Activated naive CD8-positive, alpha-beta T cell (primary cell): ENCODE results near the gene TMEM212.

Experiments
- H3K27ac Mint-ChIP-seq: one replicate; pipeline ENCODE4 v1.8.0; 2021; ENCODE audit warnings: mixed read lengths
- H3K27me3 Mint-ChIP-seq: one replicate; pipeline ENCODE4 v1.8.0; 2021; ENCODE audit warnings: mixed read lengths
- H3K36me3 Mint-ChIP-seq: one replicate; pipeline ENCODE4 v1.8.0; 2021; ENCODE audit warnings: mixed read lengths
- H3K4me1 Mint-ChIP-seq: one replicate; pipeline ENCODE4 v1.8.0; 2021; ENCODE audit warnings: low read depth, mixed read lengths
- H3K4me3 Mint-ChIP-seq: one replicate; pipeline ENCODE4 v1.8.0; 2021; ENCODE audit warnings: mild to moderate bottlenecking, mixed read lengths
- H3K9me3 Mint-ChIP-seq: one replicate; pipeline ENCODE4 v1.8.0; 2021; ENCODE audit warnings: low read depth, mixed read lengths

TMEM212 gene

DNA sequence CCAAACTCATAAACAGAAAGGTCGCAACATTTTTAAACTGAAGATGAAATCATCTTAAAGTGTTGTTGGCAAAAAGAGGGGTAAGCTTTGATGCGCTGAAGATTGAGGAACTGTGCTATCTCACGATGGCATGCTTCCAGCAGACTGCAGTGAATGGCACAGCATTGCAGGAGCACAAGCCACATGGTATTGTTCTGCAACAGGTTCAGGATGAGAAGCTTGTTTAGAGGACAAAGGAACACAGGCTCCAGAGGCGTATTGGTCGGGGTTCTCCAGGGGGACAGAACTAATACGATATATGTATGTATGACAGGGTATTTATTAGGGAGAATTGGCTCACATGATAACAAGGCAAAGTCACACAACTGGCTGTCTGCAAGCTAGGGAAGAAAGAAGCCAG, 19.0 kb upstream of the TMEM212 start:
- H3K36me3 Mint-ChIP-seq: no peaks in the 10 kb centered on the region
- no peak overlapping the region for H3K27ac Mint-ChIP-seq
- H3K4me3 Mint-ChIP-seq: no peak overlapping the region
- peaks cover 7% of the 10 kb centered on the region for H3K4me1 Mint-ChIP-seq
- no peaks in the 10 kb centered on the region for H3K9me3 Mint-ChIP-seq
- peaks cover 7% of the 10 kb centered on the region for H3K27me3 Mint-ChIP-seq

DNA sequence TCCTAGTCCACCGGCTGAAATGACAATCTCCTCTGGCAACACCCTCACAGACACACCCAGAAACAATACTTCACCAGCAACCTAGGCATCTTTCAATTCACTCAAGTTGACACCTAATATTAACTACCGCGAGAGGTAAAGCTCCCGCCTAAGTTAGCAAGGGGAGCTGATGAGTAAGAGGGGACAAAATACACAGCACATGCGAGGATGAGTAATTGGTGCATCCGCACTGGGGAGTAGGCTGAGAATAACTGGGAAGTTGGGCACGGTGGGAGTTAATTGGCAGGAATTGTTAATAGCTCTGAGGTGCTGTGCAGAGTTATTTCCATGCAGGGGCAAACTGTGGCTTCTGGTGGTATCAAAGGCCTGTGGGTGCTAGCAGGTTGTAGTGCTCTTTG, 18.3 kb upstream of the TMEM212 start:
- H3K36me3 Mint-ChIP-seq: no peaks in the 10 kb centered on the region
- H3K4me1 Mint-ChIP-seq: peaks cover 7% of the 10 kb centered on the region
- H3K27me3 Mint-ChIP-seq: peaks cover 8% of the 10 kb centered on the region
- no peak overlapping the region for H3K27ac Mint-ChIP-seq
- no peak overlapping the region for H3K4me3 Mint-ChIP-seq
- H3K9me3 Mint-ChIP-seq: no peaks in the 10 kb centered on the region

DNA sequence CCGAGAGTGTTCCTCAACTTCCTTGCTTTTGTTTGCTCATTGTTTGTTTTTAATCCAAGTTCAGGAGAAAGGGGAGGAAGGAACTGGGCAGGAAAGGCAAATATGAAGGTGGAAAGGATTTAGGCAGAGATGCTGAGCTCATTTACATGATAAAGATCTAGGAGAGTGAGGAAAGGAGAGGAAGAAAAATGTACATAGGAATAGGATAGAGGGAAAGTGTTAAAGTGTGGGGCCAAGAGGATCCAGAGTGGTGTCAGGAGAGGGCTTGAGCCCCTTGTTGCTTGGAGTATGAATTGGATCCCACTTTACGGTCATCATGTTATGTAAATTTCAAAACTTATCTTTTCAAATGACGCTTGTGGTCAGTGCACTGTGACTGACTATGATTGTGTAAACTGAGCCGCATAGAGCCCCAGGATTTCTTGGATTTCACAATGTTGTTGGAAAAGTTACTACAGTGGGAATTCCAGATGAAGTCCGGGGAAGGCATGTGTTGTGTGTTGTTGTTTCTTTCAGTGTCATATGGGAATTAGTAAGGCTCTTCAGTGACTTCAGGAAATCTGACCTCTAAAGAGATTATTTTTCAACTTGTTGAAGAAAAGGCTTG, 17.8 kb upstream of the TMEM212 start:
- Mint-ChIP-seq H3K4me1 (peaks cover 7% of the 10 kb centered on the region), H3K36me3 (no peaks in the 10 kb centered on the region), H3K27me3 (peaks cover 8% of the 10 kb centered on the region), H3K27ac (no peak overlapping the region), H3K4me3 (no peak overlapping the region), H3K9me3 (no peaks in the 10 kb centered on the region)

- no peak overlapping the region for H3K27ac Mint-ChIP-seq
- peaks cover 10% of the 10 kb centered on the region for H3K27me3 Mint-ChIP-seq
- no peaks in the 10 kb centered on the region for H3K9me3 Mint-ChIP-seq
- no peaks in the 10 kb centered on the region for H3K36me3 Mint-ChIP-seq
- H3K4me1 Mint-ChIP-seq: no peaks in the 10 kb centered on the region
- H3K4me3 Mint-ChIP-seq: no peak overlapping the region
These were observed 15.8 kb upstream of the TMEM212 start for GRCh38 chr3:171827385-171827784.

GRCh38 chr3:171827836-171828458, 15.2 kb upstream of the TMEM212 start:
- Mint-ChIP-seq H3K27ac (no peak overlapping the region), H3K9me3 (no peaks in the 10 kb centered on the region), H3K4me1 (no peaks in the 10 kb centered on the region), H3K4me3 (no peak overlapping the region), H3K27me3 (peaks cover 10% of the 10 kb centered on the region), H3K36me3 (no peaks in the 10 kb centered on the region)

DNA sequence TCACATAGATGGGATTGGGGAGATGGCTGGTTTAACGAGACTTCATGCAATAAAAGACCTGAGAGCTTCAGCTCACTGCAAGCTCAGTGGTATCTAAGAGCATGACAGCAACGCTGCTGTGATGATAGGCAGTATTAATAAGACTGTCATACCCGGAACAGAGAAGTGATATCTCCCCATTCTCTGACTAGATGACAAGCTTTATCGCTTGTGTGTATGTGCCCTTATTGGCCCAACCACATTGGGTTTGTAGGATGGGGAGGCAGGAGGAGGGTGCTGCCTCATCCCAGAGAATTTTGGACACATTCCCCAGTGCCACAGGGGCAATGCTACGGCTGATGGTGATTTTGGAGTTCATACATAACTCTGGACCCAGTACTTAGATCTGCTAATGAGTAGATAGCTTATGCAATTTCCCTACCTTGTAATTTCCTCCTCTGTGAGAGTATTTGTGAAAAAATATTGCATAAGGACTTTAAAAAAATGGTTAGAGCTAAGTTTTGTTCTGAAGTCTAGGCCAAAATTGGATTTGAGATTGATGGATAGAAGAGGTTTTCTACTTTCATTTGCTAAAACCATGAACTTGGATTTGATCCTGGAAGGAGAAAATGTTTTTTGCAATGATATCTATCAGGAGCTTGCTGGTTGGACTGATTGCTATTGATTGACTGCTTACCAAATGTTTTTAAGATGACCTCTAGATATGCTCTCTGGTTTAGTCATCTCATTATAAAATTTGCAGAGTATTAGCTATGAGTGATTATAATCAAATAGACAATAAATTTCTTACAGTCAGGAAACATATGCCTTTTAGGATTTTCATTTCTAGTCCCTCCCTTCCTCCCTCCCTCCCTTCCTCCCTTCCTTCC, 14.0 kb upstream of the TMEM212 start:
- peaks cover 10% of the 10 kb centered on the region for H3K27me3 Mint-ChIP-seq
- no peak overlapping the region for H3K4me3 Mint-ChIP-seq
- H3K4me1 Mint-ChIP-seq: no peaks in the 10 kb centered on the region
- H3K9me3 Mint-ChIP-seq: no peaks in the 10 kb centered on the region
- H3K27ac Mint-ChIP-seq: no peak overlapping the region
- no peaks in the 10 kb centered on the region for H3K36me3 Mint-ChIP-seq

DNA sequence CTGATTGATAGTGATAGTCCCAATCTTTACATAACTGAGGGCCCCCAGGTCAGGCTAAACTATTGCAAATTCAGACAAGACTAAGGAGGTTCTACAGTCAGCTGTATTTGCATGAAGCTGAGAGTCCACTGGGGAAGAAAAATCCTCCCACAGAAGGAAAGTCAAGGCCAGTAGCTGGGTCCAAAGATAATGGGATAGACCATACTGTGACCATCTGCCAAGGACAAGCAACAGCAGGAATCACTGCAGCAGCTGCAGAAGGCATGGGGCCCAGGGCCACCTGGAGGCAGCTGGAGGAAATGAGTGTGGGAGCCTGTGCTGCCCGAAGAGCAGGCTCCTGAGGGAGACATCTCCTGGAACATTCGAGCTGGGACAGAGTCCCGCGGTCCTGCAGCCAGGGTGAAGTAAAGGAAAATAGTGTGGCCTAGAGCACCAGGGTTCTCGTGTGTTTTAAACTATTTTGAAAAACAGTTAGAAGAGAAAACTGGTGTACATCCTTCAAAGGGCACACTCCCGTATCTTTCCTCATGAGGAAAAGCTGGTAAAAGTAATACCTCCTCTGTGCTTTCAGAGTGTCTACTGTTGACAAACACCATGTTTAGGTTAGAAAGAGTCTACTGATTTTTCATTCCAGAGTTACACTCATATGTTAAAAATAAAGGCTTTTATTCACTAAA, 13.2 kb upstream of the TMEM212 start:
- Mint-ChIP-seq H3K27ac (no peak overlapping the region), H3K9me3 (no peaks in the 10 kb centered on the region), H3K4me1 (no peaks in the 10 kb centered on the region), H3K4me3 (no peak overlapping the region), H3K27me3 (peaks cover 10% of the 10 kb centered on the region), H3K36me3 (no peaks in the 10 kb centered on the region)

GRCh38 chr3:171830518-171830875, 12.7 kb upstream of the TMEM212 start:
- no peaks in the 10 kb centered on the region for H3K9me3 Mint-ChIP-seq
- no peaks in the 10 kb centered on the region for H3K36me3 Mint-ChIP-seq

DNA sequence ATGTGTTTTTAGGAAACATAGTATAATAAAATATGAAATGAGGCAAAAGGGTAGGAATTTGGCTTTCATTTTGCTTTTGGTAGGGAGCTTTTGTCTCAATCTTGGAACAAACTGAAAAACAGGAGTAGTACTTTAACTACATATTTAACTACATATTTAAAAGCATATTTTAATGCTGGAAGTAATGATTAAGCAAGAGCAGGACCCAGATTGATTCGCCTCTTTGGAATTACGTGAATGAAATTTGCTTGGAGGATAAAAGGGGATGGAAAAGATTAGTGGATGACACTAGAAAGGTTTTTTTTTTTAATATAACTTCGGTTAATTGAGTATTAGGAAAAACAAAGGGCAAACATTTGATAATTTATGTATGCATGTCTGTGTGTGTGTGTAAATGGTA, 11.2 kb upstream of the TMEM212 start:
- Mint-ChIP-seq H3K36me3 (no peaks in the 10 kb centered on the region), H3K27me3 (peaks cover 9% of the 10 kb centered on the region), H3K4me1 (no peaks in the 10 kb centered on the region), H3K9me3 (no peaks in the 10 kb centered on the region), H3K27ac (no peak overlapping the region), H3K4me3 (no peak overlapping the region)

More at GRCh38 chr3:171830518-171830875, 12.7 kb upstream of the TMEM212 start:
- Mint-ChIP-seq H3K4me3 (no peak overlapping the region), H3K4me1 (no peaks in the 10 kb centered on the region), H3K27me3 (peaks cover 8% of the 10 kb centered on the region), H3K27ac (no peak overlapping the region)

- Mint-ChIP-seq H3K27me3 (peaks cover 7% of the 10 kb centered on the region), H3K4me3 (no peak overlapping the region), H3K9me3 (no peaks in the 10 kb centered on the region), H3K27ac (no peak overlapping the region), H3K4me1 (no peaks in the 10 kb centered on the region), H3K36me3 (no peaks in the 10 kb centered on the region)
These were observed 10.2 kb upstream of the TMEM212 start for GRCh38 chr3:171832989-171833388.

DNA sequence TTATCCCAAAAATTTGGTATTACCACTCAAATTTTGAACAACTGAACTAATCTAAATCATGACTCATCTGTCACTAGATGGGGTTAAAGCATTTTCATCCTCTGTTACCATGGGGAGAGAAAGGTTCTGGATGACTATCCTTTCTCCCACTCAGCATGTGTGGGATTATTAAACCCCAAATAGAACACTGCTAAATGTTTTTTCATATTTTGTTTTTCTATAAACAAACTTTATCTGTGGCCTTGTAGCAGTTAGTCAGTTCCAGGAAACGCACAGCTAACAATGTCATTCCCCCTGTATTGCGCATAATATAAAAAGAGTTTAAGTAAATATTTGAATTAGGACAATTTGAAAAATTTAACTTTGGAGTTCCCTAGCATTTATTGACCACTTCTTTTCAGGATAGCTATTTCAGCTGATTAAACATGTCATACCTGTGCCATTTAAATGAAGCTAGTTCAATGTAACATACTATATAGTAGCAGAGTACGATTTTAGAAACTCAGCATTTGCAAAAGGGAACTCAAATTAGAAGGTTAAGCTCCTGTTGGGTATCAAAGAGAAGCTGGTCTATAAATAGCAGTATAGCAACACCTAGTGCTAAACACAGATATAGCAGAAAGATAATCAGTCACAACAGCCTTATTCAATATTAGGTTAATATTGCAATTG, 9.2 kb upstream of the TMEM212 start:
- H3K9me3 Mint-ChIP-seq: no peaks in the 10 kb centered on the region
- H3K36me3 Mint-ChIP-seq: no peaks in the 10 kb centered on the region
- peaks cover 4% of the 10 kb centered on the region for H3K27me3 Mint-ChIP-seq

GRCh38 chr3:171834461-171834801, 8.7 kb upstream of the TMEM212 start:
- H3K27ac Mint-ChIP-seq: no peak overlapping the region

More for the DNA sequence above, 9.2 kb upstream of the TMEM212 start:
- no peak overlapping the region for H3K27ac Mint-ChIP-seq
- H3K4me1 Mint-ChIP-seq: no peaks in the 10 kb centered on the region
- no peak overlapping the region for H3K4me3 Mint-ChIP-seq

GRCh38 chr3:171835116-171835515, 8.0 kb upstream of the TMEM212 start:
- Mint-ChIP-seq H3K27ac (no peak overlapping the region), H3K27me3 (peaks cover 6% of the 10 kb centered on the region), H3K4me1 (no peaks in the 10 kb centered on the region), H3K4me3 (no peak overlapping the region), H3K9me3 (no peaks in the 10 kb centered on the region), H3K36me3 (no peaks in the 10 kb centered on the region)

More at GRCh38 chr3:171834461-171834801, 8.7 kb upstream of the TMEM212 start:
- Mint-ChIP-seq H3K4me1 (no peaks in the 10 kb centered on the region), H3K36me3 (no peaks in the 10 kb centered on the region), H3K4me3 (no peak overlapping the region), H3K27me3 (peaks cover 3% of the 10 kb centered on the region), H3K9me3 (no peaks in the 10 kb centered on the region)

- no peak overlapping the region for H3K4me3 Mint-ChIP-seq
- no peaks in the 10 kb centered on the region for H3K4me1 Mint-ChIP-seq
- no peaks in the 10 kb centered on the region for H3K36me3 Mint-ChIP-seq
- H3K27ac Mint-ChIP-seq: no peak overlapping the region
- peaks cover 6% of the 10 kb centered on the region for H3K27me3 Mint-ChIP-seq
- no peaks in the 10 kb centered on the region for H3K9me3 Mint-ChIP-seq
These were observed 7.5 kb upstream of the TMEM212 start for GRCh38 chr3:171835613-171836012.
